DMS53 treated with DMSO at 0.1 percent for 48 hours (cell line): ENCODE results near the gene PTCH2.
"Not testable (repeated sequence)": the region's sequence is repeated elsewhere in the genome, so short reads cannot be mapped to it uniquely, and the experiment has no call there.

Source experiments
- DNase-seq: peaks from one replicate; lab custom pipeline; 2025; ENCODE audit not compliant: unreplicated experiment; lab: John Stamatoyannopoulos, UW

PTCH2 gene

GRCh38 chr1:44819608-44820327, 23.3 kb downstream of the PTCH2 start:
- DNase-seq, result peak; percentile 74

- peak; percentile 67 for DNase-seq
These were observed 23.9 kb downstream of the PTCH2 start for GRCh38 chr1:44819196-44819607.

GRCh38 chr1:44817771-44818495, 25.1 kb downstream of the PTCH2 start:
- DNase-seq, result no peak

GRCh38 chr1:44817307-44817706, 25.7 kb downstream of the PTCH2 start:
- no peak for DNase-seq

- DNase-seq, result not testable (repeated sequence)
These were observed 27.1 kb downstream of the PTCH2 start for GRCh38 chr1:44815926-44816325.

GRCh38 chr1:44812822-44813543, 30.1 kb downstream of the PTCH2 start:
- DNase-seq, result peak; percentile 30

GRCh38 chr1:44811234-44811633, 31.8 kb downstream of the PTCH2 start:
- no peak for DNase-seq

GRCh38 chr1:44810762-44811105, 32.3 kb downstream of the PTCH2 start:
- not testable (repeated sequence) for DNase-seq

GRCh38 chr1:44810101-44810761, 32.8 kb downstream of the PTCH2 start:
- no peak for DNase-seq

GRCh38 chr1:44808938-44809917, 33.8 kb downstream of the PTCH2 start:
- no peak for DNase-seq

GRCh38 chr1:44808063-44808937, 34.8 kb downstream of the PTCH2 start, which contains the start of gene BTBD19:
Gene BTBD19 (plus strand): TSS chr1:44808523. CDS start chr1:44808821, 298 bp downstream.
- no peak for DNase-seq

GRCh38 chr1:44807364-44808062, 35.5 kb downstream of the PTCH2 start:
- DNase-seq, result peak; percentile 91

GRCh38 chr1:44806704-44807363, 36.2 kb downstream of the PTCH2 start, which contains the start of gene DYNLT4:
Gene DYNLT4 (minus strand): TSS chr1:44807351. CDS start chr1:44806668, 683 bp downstream.
- DNase-seq, result no peak

- DNase-seq, result no peak
These were observed 36.9 kb downstream of the PTCH2 start for GRCh38 chr1:44806025-44806703.

GRCh38 chr1:44805311-44806024, 37.6 kb downstream of the PTCH2 start:
- no peak for DNase-seq

GRCh38 chr1:44803312-44804095, 39.5 kb downstream of the PTCH2 start:
- no peak for DNase-seq
